ENCODE data around the gene OR4N5. TPM values are rescaled to one million over a fixed set of nuclear protein-coding genes. Genes with fewer than 3 reads are reported as not detected.
"Not testable (repeated sequence)": the region's sequence is repeated elsewhere in the genome, so short reads cannot be mapped to it uniquely, and the experiment has no call there.

Gene OR4N5
- total RNA-seq, 1 donor from 2014 or later = not detected

DNA sequence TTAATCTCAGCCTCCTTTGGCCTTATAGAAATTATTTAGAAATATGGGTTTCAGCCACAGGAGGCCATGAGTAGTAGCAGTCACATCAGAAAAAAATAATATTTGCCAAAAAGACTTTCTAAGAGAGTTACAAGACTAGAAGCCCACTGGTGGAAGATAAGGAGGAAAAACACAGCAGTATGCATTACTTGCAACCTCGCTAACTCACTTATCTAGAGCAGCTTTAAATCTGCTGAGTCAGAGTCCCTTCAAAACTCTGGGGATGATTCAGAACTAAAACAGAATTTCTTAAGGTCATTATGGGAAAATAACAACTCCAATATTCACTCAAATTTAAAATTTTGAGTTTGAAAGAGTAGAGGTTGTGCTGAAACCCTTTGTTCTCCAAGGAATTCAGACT lies 21.9 kb upstream of the OR4N5 start:
- Histone ChIP-seq H3K27me3 (no peaks in the 10 kb centered on the region), H3K36me3 (no peaks in the 10 kb centered on the region), H3K27ac (no peak overlapping the region), H3K4me1 (no peaks in the 10 kb centered on the region), H3K4me3 (no peak overlapping the region), H3K9me3 (peaks cover 0 to 3% of the 10 kb centered on the region in 2 donors)
- intact Hi-C loops (cut with DNase I) = no loop called here
- TF ChIP-seq, protein P1, sequence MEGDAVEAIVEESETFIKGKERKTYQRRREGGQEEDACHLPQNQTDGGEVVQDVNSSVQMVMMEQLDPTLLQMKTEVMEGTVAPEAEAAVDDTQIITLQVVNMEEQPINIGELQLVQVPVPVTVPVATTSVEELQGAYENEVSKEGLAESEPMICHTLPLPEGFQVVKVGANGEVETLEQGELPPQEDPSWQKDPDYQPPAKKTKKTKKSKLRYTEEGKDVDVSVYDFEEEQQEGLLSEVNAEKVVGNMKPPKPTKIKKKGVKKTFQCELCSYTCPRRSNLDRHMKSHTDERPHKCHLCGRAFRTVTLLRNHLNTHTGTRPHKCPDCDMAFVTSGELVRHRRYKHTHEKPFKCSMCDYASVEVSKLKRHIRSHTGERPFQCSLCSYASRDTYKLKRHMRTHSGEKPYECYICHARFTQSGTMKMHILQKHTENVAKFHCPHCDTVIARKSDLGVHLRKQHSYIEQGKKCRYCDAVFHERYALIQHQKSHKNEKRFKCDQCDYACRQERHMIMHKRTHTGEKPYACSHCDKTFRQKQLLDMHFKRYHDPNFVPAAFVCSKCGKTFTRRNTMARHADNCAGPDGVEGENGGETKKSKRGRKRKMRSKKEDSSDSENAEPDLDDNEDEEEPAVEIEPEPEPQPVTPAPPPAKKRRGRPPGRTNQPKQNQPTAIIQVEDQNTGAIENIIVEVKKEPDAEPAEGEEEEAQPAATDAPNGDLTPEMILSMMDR (IDR thresholded peaks at IDR 0.05) = no peak
- DNase-seq (ENCODE audit: low spot score in 2 of 2) = no peak

DNA sequence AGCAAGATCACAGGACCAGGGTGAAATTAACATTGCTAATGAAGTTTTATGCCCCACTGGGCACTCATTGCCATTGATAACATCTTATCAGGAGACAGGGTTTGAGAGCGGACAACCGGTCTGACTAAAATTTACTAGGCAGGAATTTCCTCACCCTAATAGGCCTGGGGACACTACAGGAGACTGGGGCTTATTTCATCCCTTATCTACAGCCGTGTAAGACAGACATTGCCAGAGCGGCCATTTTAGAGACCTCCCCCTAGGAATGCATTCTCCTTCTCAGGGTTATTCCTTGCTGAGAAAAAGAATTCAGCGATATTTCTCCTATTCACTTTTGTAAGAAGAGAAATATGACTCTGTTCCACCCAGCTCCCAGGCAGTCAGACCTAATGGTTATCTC lies 19.8 kb upstream of the OR4N5 start:
- Histone ChIP-seq H3K36me3 (no peaks in the 10 kb centered on the region), H3K27ac (no peak overlapping the region), H3K27me3 (no peaks in the 10 kb centered on the region), H3K4me3 (no peak overlapping the region), H3K9me3 (peaks cover 0 to 3% of the 10 kb centered on the region in 2 donors), H3K4me1 (no peaks in the 10 kb centered on the region)
- intact Hi-C loops (cut with DNase I) = no loop called here
- DNase-seq (ENCODE audit: low spot score in 2 of 2) = no peak
- TF ChIP-seq, protein P1 (IDR thresholded peaks at IDR 0.05) = no peak

DNA sequence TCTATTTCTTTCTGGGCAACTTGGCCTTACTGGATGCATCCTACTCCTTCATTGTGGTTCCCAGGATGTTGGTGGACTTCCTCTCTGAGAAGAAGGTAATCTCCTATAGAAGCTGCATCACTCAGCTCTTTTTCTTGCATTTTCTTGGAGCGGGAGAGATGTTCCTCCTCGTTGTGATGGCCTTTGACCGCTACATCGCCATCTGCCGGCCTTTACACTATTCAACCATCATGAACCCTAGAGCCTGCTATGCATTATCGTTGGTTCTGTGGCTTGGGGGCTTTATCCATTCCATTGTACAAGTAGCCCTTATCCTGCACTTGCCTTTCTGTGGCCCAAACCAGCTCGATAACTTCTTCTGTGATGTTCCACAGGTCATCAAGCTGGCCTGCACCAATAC lies 5.3 kb downstream of the OR4N5 start:
- no peak for DNase-seq (ENCODE audit: low spot score in 2 of 2)
- Histone ChIP-seq H3K4me1 (no peaks in the 10 kb centered on the region), H3K9me3 (no peaks in the 10 kb centered on the region), H3K27ac (no peak overlapping the region), H3K4me3 (no peak overlapping the region), H3K36me3 (no peaks in the 10 kb centered on the region), H3K27me3 (no peaks in the 10 kb centered on the region)
- TF ChIP-seq, protein P1 (IDR thresholded peaks at IDR 0.05) = no peak
- intact Hi-C loops (cut with DNase I) = no loop called here

DNA sequence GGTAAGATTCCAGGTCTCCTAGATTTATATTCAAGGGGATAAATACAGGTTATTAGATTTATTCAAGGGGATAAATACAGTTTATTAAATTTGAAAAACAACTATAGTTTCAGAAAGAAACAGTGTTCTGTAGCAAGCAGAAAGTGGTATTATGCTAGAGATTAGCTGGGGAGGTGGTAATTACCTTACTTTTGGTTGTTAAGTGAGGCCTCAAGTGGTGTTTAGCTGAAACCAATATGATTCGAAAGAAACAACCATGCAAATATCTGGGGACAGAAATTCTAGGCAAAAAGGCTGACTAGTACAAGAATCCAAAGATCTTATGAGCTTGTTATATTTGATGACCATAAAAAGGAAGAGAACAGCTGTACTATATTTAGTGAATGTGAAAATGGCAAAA lies 6.2 kb downstream of the OR4N5 start:
- Histone ChIP-seq H3K36me3 (no peaks in the 10 kb centered on the region), H3K4me1 (no peaks in the 10 kb centered on the region), H3K4me3 (no peak overlapping the region), H3K9me3 (no peaks in the 10 kb centered on the region), H3K27ac (no peak overlapping the region), H3K27me3 (no peaks in the 10 kb centered on the region)
- TF ChIP-seq, protein P1 (IDR thresholded peaks at IDR 0.05) = no peak
- DNase-seq (ENCODE audit: low spot score in 2 of 2) = no peak
- intact Hi-C loops (cut with DNase I) = no loop called here

DNA sequence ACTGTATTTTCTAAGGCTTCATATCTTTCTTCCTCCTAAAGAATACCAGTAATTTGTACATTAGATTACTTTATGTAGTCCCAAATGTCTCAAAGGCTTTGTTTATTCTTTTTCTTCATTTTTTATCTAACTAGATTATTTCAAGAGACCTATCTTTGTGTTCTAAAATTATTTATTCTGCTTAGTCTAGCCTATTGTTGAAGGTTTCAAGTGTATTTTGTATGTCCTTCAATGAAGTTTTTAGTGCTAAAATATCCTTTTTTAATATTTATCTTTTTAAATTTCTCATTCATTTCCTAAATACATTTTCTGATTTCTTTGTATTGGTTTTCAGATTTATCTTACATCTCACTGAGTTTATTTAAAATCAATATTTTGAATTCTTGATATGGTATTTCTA lies 25.8 kb downstream of the OR4N5 start:
- intact Hi-C loops (cut with DNase I) = no loop called here
- no peak overlapping the region for H3K4me3 ChIP-seq
- H3K9me3 ChIP-seq = peaks cover 0 to 14% of the 10 kb centered on the region in 2 donors
- H3K27me3 ChIP-seq = no peaks in the 10 kb centered on the region
- H3K4me1 ChIP-seq = no peaks in the 10 kb centered on the region
- H3K27ac ChIP-seq = no peak overlapping the region
- no peak for DNase-seq (ENCODE audit: low spot score in 2 of 2)
- TF ChIP-seq, protein P1 (IDR thresholded peaks at IDR 0.05) = no peak
- H3K36me3 ChIP-seq = no peaks in the 10 kb centered on the region

DNA sequence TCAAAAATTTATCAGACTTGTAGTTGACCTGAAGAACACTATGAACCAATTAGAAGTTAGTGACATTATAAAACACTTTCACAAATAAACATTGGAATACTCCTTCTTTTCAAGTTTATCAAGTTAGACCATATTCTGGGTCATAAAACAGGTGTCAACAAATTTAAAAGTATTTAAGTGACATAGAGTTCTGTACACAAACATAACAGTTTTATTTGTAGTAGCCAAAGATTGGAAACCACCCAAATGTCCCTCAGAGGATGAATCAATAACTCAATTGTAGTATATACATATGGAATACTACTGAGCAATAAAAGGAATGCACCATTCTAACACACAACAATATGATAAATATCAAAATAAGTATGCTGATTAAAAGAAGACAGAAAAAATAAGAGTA lies 28.5 kb downstream of the OR4N5 start:
- Histone ChIP-seq H3K27ac (no peak overlapping the region), H3K9me3 (peaks cover 0 to 14% of the 10 kb centered on the region in 2 donors), H3K27me3 (no peaks in the 10 kb centered on the region), H3K36me3 (no peaks in the 10 kb centered on the region), H3K4me3 (no peak overlapping the region), H3K4me1 (no peaks in the 10 kb centered on the region)
- TF ChIP-seq, protein P1 (IDR thresholded peaks at IDR 0.05) = no peak
- intact Hi-C loops (cut with DNase I) = no loop called here
- no peak for DNase-seq (ENCODE audit: low spot score in 2 of 2)

DNA sequence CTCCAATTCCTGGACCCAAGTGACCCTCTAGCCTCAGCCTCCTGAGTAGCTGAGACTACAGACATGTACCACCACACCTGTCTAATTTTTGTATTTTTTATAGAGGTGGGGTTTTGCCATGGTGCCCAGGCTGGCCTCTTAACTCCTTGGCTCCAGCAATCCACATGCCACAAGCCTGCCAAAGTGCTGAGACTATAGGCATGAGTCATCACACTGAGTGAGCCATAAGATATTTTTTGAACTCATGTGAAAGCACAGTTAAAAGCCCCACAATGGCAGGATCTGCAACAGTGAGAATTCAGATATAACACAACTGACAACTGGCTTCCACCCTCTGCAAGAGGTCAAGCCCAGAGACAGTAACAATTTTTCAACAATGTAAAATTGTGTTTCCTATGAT lies 31.2 kb downstream of the OR4N5 start:
- H3K27me3 ChIP-seq; H3K27ac ChIP-seq; H3K4me3 ChIP-seq; intact Hi-C loops (cut with DNase I); H3K4me1 ChIP-seq; DNase-seq (ENCODE audit: low spot score in 2 of 2); H3K9me3 ChIP-seq; H3K36me3 ChIP-seq: not testable (repeated sequence)

DNA sequence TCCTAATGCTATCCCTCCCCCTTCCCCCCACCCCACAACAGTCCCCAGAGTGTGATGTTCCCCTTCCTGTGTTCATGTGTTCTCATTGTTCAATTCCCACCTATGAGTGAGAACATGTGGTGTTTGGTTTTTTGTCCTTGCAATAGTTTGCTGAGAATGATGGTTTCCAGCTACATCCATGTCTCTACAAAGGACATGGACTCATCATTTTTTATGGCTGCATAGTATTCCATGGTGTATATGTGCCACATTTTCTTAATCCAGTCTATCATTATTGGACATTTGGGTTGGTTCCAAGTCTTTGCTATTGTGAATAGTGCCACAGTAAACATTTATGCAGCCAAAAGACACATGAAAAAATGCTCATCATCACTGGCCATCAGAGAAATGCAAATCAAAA lies 35.6 kb downstream of the OR4N5 start:
- H3K27me3 ChIP-seq; DNase-seq (ENCODE audit: low spot score in 2 of 2); H3K27ac ChIP-seq; H3K36me3 ChIP-seq; H3K4me3 ChIP-seq; H3K4me1 ChIP-seq; intact Hi-C loops (cut with DNase I); H3K9me3 ChIP-seq: not testable (repeated sequence)

All from ascending aorta (tissue), 2 donors.